T-helper 1 cell (primary cell): ENCODE measurements around the gene ADAR.

Source experiments
- DNase-seq, 5 donors: peaks; one replicate each; pipeline ENCODE4 v3.0.0-alpha.2; 2012 to 2020

Gene ADAR

DNA sequence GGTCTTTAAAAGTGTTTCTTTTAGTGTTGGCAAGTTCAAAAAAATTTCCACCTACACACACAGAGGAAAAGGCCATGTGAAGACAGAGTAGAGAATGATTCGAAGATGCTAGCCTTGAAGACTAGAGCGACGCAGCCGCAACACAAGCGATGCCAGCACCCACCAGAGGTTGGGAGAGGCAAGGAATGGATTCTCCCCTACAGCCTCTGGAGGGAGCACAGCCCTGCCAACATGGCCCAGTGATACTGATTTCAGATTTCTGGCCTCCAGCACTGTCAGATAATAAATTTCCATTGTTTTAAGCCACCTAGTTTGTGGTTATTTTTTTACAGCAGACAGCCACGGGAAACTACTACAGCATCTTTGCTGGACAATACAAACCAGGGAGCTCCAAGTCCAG, 6.9 kb upstream of the ADAR start:
- DNase-seq, result no peak

DNA sequence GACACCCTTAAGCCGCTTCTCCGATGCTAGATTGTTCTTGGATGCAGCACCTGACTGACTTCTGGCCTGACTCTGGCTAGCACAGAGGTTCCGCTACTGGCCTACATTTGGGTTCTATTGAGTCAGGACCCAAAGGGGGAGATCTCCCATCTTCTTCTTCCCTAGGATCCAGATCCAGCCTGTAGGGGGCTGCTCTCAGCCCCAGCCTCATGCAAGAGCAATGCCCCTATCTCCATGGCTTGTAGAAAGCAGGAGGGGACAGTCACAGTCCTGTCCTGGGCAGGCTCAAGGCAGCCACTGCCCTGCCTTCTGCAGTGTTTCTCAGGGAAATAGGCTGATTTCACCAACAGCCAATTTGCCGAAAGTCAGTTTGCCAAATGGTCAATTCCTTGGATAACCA, 6.3 kb upstream of the ADAR start:
- no peak for DNase-seq

DNA sequence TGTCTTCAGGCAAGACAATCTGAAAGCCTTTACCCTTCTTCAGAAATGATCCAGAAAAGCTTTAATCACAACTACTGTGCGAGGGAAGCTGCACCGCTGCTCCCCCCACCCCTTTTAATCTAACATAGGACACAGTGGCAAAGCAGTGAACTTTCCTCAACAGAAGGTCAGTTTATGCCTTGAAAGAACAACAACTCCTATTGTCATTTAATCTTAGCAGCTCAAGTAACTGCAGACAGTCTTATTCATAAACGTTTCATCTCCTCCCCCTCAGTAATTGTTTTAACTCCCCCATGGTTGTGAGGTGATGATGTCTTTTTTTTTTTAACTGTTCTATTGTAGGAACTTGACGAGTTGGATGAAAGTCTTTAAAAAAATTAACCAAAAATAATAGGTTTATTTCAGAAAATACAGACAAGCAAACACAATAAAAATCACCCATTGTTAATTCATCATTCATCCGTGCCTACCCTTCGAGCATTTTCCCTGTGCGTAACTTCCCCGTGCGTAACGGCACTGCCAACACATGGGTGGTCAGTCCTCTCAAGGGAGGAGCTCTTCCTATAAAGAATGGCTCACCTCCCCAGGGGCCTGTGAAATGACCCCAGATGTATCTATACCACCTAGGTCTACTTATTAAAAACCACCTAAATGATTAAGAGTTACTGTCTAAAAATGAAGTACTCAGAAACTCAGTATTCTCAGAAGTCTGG, 3.3 kb upstream of the ADAR start:
- DNase-seq, result no peak

DNA sequence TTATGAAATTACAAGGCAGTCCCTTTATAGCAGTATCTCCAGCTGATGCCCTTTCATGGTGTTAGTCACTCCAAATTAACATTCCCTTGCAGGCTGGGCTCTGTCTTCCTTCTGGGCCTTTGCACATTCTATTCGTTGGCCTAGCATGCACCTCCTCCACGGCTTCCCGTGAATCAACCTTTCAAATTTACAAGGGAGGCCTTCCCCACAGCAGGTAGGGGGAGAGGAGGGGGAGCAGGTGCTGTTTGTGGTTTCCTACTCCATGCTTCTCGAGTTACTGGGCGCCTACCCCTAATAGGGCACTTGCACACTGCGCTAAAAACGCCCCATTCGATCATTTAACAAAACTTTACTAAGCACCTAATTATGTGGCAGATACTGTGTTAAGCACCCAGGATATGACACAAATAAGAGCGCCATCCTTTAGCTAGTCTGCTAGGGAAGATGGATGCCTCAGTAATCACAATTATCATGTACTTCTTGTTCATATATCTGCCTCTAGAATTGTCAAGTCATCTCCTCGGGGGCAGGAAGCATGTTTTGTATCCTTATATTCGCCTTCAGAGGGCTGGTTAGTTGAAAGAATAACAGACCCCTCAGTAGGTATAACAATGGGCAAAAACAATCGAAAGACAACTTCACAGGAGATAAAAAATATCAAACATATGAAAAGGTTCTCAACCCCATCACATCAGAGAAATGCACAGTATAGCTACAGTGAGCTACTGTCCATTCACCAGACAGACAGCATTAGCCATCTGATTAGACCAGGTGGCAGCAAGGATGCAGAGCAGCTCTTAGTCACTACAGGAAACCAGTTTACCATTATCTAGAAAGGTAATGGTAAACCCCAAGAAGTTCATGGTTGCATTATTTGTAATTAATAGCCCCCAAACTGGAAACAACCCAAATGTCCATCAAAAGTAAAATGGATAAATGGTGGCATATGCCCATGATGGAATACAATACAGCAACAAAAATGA, 1.7 kb upstream of the ADAR start:
- peak in 4 of 5 donors; percentile 18 to 53 (median 43) for DNase-seq

DNA sequence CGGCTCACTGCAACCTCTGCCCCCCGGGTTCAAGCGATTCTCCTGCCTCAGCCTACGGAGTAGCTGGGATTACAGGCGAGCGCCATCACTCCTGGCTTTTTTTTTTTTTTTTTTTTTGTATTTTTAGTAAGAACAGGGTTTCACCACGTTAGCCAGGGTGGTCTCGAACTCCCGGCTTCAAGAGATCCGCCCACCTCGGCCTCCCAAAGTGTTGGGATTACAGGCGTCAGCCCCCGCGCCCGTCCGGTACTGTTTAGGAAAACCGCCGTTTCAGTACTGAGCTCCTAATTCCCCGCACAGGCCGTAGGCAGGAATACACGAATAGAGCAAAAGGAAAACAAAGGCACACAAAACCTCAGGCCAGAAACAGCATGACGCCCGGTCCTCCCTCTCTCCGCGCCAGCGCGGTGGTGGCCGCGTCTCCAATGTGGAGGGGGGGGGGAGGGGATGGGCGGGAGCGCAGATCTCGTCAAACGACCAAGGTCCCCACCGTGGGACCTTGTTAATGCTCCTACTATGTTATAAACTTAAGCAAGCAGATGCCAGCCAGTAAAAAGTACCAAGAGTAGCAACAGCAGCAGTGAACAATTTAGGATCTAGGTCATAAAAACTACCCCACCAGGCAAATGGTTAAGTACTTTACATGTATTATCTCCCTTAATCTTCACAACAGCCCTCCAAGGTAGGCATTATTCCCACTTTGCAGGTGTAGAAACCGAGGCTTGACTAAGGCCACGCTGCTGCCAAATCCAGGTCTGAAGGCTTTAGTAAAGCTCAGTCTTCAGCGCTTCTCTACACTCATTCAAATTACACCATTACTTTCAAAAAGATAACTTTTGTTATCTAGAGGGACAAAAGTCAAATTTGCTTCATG, 648 bp upstream of the ADAR start:
- DNase-seq, result peak in 4 of 5 donors; percentile 24 to 53 (median 26)

DNA sequence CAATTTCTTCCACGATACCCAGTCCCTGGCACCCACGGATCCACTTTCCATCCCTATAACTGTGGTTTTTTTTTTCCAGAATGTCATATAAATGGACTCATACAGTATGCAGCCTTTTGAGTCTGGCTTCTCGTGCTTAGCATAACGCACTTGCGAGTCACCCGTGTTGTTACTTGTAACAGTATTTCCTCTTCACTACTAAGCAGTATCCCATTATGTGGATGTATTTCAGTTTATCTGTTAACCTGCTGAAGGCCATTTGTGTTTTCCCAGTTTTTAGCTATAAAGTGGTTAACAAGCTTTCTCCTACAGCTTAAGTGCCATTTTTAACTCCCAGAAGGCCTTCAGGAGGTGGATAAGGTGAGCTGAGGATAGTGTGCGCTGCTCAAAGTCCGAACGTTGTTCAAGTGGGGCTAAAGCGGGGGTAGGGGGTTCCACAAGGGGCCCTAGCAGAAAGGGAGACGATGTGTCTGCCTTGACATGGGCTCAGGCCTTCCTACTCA, 829 bp downstream of the ADAR start:
- DNase-seq, result peak in 1 of 5 donors; percentile 30

DNA sequence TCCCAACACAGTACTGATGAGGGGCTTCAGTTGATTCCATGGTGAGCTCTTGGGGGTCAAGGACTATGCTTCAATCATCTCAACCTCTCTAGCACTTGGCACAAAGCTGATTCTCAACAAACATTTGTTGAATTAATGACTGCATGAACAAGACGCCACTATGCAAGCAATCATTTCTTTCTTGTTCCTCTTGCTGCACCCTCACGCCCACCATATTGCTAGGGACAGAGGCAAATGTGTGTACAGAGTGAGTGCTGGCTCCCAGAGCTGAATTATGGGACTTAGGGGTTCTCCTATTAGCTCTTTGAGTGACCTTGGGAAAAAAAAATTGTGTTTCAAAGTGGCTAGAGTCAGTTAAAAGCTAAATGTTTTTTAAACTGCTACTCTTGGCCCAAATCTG, 2.5 kb downstream of the ADAR start:
- DNase-seq, result no peak

DNA sequence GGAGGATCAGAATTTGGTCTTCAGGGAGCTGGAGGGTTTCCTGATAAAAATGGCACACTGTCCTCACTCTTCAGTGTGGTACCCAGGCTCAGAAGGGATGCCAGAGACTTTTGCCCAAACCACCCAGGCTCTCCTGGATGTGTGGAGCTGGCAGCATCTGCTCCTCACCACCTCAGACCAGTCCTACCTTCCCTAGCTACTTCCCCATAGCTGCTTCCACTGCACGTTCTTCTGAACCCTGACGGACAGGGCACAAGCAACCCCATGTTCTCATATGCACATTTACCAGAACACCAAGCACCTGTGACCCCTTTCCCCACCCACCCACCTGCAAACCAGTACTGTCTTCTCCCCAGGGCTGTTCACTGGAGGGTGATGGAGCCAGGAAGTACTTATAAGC, 4.7 kb downstream of the ADAR start:
- no peak for DNase-seq

DNA sequence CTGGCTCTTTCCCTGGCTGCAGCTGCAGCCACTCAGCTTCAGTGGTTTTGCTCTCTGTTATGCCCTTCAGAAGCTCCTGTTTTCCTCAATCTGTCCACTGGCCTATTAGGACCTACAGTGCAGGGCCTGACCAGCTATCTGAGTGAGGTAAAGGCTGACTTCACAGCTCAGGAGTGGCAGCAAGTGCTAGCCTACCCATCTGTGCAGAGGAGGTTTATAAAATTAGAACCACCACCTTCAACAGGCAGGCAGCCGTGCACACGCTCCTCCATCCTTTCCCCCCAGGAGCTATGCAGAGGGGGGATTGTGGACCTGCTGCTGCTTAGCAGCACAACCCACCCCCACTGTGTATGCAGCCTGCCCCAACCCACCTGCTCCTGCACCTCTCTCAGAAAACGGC, 8.3 kb downstream of the ADAR start:
- no peak for DNase-seq

DNA sequence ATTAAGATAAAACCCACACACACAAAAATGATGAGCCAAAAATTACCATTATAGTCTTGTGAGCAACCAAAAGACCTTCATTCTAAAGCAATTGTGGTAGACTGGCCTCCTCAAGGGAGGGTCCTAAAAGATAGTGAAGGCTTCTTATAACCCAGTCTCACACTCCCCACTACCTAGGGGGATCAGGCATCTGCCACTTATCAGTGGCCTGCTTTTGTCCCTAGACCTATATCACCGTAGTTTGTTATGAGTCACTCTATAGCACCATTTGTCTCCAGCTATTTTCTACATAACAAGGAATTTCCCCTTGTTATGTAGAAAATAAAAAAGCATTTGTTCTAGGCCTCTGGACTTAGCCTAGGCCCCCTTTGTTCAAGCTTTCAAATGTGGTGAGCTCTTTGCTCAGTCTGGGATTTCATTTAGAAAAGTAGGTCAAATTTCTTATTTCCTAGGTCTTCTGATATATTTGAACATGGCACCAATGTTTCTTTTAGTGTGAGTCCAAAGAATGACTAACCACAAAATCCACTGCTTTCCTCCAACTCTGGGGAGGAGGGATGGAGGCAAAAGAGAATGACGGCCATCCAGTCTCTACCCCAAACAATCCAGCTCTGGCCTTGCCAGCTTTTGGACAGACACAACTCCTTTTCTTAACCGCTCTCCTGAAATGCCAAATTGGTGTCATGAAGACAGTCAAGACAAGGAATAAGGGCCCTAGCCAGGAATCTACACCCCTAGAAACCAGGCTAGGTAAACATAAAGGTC, 8.9 kb downstream of the ADAR start:
- DNase-seq, result no peak

DNA sequence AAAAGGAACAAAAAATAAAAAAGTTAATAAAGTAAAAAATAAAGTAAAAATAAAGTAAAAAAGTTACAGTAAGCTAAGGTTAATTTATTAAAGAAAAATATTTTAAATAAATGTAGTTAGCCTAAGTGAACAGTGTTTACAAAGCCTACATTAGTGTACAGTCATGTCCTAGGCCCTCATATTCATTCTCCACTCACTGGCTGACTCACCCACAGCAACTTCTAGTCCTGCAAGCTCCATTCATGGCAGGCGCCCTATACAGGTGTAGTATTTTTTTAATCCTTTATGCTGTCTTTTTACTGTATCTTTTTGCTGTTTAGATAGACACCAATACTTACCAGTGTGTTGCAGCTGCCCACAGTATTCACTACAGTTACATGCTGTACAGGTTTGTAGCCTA, 12.4 kb downstream of the ADAR start:
- DNase-seq, result no peak

DNA sequence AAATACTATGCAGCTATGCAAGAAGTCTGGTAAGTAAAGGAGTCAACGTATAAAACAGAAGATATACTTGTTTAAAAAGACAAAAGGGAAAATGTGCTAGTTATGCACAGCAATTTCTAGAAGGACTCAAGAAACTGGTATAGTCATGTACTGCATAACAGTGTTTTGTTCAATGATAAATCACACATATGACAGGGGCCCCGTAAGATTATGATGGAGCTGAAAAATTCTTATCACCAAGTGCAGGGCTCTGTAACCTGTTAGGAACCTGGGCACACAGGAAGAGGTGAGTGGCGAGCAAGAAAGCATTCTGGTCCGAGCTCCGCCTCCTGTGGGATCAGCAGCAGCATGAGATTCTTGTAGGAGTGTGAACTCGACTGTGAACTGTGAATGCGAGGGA, 13.2 kb downstream of the ADAR start:
- no peak for DNase-seq

DNA sequence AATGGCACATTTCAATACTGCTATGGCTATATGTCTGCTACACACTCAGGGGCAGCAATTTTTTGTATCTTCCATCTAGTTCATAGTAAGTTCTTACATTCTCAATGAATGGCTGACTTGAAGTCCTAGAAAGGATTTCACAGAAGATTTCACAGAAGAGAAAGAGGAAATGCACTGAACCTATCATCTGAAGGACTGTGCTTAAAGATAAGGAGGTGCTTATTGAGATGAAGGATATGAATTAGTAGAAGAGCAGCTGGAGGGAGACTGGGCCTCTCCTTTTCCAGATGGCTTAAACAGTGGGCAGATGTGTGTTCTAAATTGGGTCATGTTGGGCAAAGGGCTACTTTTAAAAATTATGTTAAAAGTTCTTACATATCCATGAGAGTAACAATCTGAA, 14.6 kb downstream of the ADAR start:
- DNase-seq, result no peak

DNA sequence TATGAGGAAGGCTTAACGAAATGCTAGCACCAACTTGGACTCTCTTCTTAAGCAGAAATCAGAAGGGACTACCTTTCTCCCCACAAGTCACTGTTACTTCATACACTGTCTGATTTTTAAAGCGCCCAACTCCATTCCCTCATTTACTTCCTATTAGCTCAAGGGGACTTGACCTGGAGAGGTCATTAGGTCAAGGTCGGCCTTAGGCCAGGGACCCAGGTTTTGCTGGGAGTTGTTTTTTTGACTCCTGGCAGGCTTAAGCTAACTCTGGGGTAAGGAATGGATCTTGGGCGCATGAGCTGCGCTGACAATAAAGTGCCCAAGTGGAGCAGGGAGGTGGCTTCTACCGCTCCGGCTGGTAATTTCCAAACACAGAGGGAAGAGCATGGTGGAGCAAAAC, 16.8 kb downstream of the ADAR start:
- no peak for DNase-seq

DNA sequence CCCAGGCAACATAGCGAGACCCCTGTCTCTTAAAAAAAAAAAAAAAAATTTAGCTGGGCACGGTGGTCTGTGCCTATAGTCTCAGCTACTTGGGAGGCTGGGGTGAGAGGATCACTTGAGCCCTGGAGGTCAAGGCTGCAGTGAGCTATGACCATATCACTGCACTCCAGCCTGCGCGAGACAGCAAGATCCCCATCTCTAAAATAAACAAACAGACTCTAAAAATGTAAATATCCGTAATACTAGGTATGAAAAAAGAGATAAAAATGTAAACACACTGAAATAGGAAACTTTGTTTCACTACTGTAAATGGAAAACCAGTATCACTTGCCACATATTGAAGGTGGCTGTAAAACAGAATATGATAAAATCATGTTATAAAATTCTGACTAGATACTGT, 17.2 kb downstream of the ADAR start:
- DNase-seq, result no peak

DNA sequence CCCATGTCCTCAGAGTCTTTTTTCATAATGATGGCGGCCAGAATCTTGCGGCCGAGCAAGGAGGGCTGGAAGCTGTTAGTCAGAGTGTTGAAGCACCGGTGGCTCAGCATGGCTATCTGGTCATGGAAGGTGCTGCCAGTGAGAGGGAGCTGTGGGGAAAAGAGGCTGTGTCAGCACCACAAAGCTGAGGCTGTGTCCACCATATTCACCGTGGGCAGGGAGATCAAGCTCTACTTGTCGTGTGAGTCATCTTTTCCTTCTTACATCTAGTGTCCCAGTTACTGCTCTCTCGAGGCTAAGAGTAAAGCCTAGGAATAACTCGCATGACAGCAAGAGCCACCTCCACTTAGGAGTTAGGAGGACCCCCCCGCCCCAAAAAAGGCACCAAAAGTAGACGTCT, 18.2 kb downstream of the ADAR start:
- no peak for DNase-seq

DNA sequence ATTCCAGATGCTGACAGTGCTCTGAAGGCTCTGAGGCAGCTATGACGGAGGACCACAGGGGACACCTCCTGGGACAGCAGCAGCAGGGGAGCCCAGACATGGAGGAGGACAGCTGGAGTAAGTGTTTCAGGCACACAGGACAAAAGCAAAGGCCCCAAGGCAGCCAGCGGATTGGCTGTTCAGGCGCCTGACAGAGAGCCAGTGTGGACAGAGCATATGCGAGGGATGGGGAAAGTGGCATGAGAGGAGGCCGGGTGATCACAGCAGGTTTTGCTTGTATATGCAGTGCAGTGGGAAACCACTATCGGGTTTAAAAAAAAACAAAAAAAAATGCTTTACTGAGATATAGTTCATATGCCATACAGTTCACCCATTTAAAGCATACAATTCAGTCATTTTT, 21.3 kb downstream of the ADAR start:
- DNase-seq, result no peak

DNA sequence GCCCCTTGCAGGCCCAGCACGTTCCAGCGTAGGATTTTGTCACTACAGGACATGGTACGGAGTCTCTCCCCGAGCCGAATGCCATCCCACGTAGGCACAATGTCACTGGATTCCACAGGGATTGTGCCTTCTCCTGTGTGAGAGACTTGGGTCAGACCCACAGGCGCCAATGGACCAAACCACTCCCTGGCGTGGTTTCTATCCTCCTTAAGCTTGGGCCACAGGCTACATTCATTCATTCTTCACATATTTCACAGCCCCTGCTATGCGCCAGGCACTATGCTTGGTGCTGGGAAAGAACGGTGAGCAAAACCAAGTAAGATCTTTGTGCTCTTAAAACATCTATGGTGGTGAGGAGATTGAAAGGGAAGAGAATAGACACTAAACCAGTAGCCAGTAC, 21.8 kb downstream of the ADAR start:
- no peak for DNase-seq

DNA sequence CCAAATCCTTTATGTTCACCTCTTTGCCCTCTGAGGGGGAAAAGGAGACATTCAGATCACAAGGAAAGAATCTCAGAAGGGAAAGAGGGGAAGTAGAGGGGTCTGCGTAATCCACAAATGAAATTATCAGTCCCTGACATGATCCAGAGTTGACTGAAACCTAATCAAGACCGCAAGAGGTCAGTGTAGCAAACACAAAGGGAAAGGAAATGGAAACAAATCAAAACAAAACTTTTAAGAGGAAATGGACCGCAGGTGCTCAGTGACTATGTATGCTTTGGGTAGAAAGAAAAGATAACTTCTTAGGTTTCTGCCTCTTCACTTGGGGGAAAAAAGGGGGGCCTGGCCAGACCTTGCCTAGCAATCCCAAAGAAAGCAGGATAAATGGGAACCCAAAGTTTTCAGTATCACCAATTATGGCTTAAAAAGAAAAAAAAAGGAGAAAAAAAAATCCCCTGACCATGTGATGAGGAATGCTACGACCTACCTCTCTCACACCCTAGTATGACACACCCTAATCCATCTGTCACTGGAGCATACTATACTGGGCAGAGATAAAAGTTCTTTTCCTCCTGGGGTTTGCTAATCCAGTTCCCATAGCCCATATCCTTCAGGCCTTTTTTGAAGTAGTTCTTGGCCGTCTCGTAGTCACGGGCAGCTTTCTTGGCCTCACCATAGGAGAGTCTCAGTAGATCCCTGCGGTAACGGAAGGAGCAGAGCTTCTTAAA, 23.6 kb downstream of the ADAR start:
- DNase-seq, result no peak

DNA sequence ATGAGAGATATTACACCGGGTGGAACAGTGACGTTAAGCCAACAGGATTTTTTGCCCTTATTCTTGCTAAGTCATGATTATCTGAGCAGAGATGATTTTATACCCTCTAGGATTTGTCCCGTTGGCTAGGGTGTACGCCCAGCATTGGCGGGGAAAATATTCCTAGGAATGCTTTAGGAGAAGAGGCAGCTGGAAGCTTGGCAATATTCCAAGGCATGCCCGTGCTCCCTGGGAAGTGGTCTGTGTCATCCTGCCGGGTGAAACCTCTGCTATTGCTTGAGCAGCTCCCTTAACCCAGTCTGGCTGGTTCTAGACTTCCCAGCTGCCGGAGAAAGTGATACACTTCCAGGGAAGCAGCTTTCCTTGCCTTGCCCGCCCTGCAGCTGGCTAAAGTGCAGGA, 24.2 kb downstream of the ADAR start:
- no peak for DNase-seq

DNA sequence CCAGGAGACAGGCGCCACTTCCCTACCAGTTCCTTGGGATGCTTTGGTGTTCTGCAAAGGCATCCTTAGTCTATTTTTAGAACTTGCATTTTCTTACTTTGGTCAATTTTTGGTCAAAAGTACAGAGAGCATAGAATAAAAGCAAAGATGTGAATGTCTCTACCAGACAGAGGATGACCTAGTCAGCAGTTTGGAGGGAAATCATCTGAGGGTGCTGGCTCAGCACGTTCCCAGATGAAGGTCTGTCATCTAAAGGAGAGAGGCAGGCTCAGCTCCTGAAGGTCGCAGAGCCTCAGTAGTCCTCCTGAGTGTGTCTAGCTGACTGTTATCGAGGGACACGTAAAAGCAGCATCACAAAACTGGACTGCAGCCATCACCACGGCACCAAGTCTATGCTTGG, 25.1 kb downstream of the ADAR start:
- DNase-seq, result no peak
